DOHH2 (cell line): ENCODE data around the gene SPEM2.
A peak's percentile ranks its signal among the peaks of the same experiment; 100 is the strongest.

Experiments
- H3F3A ChIP-seq: fragments of 200-600 bp; sonication (generic), shearing (Covaris generic); 2 replicates; pipeline ENCODE4 v1.6.0; 2016; ENCODE audit warnings: antibody characterized with exemption, mild to moderate bottlenecking; ENCODE audit not compliant: control insufficient read depth, insufficient read depth
- H3K27ac ChIP-seq: fragments of 200-600 bp; sonication (generic); 2 replicates; pipeline ENCODE4 v1.5.1; 2014; ENCODE audit warnings: low read depth, mild to moderate bottlenecking, low read length, moderate library complexity
- H3K27me3 ChIP-seq: fragments of 200-600 bp; sonication (generic); 2 replicates; pipeline ENCODE4 v1.6.1; 2014; ENCODE audit warnings: mild to moderate bottlenecking, low read length, mixed read lengths; ENCODE audit not compliant: control insufficient read depth
- H3K36me3 ChIP-seq: fragments of 200-600 bp; sonication (generic); 2 replicates; pipeline ENCODE4 v1.6.1; 2014; ENCODE audit warnings: mild to moderate bottlenecking, low read length, moderate library complexity, mixed read lengths; ENCODE audit not compliant: control insufficient read depth
- H3K4me1 ChIP-seq: fragments of 200-600 bp; sonication (generic); 2 replicates; pipeline ENCODE4 v1.6.1; 2014; ENCODE audit warnings: mild to moderate bottlenecking, low read length, mixed read lengths; ENCODE audit not compliant: control insufficient read depth
- H3K4me2 ChIP-seq: fragments of 200-600 bp; sonication (generic); 2 replicates; pipeline ENCODE4 v1.6.0; 2014; ENCODE audit warnings: mild to moderate bottlenecking, low read length, moderate library complexity
- H3K4me3 ChIP-seq: fragments of 200-600 bp; sonication (generic); 2 replicates; pipeline ENCODE4 v1.5.1; 2014; ENCODE audit warnings: mild to moderate bottlenecking, low read length, mixed read lengths
- H3K79me2 ChIP-seq: fragments of 200-600 bp; sonication (generic); 2 replicates; pipeline ENCODE4 v1.6.1; 2014; ENCODE audit warnings: mild to moderate bottlenecking, low read length, mixed read lengths; ENCODE audit not compliant: control insufficient read depth
- H3K9me2 ChIP-seq: fragments of 200-600 bp; sonication (generic); replicated peaks from 2 replicates; pipeline ENCODE4 v1.6.1; 2014; ENCODE audit warnings: mild to moderate bottlenecking, low read length, mixed read lengths; ENCODE audit not compliant: control insufficient read depth
- H3K9me3 ChIP-seq: fragments of 200-600 bp; sonication (generic); 2 replicates; pipeline ENCODE4 v1.6.1; 2014; ENCODE audit warnings: antibody characterized with exemption, low read length, mixed read lengths; ENCODE audit not compliant: control insufficient read depth, insufficient read depth
- H4K20me1 ChIP-seq: fragments of 200-600 bp; sonication (generic); 2 replicates; pipeline ENCODE4 v1.6.0; 2014; ENCODE audit warnings: low read depth, mild to moderate bottlenecking, antibody characterized with exemption, low read length, moderate library complexity; ENCODE audit not compliant: control insufficient read depth, insufficient read depth
- EZH2phosphoT487 ChIP-seq: fragments of 200-600 bp; sonication (generic); IDR thresholded peaks from 2 replicates; pipeline ENCODE4 v1.6.1; 2017; ENCODE audit warnings: borderline replicate concordance, mild to moderate bottlenecking, antibody characterized with exemption, low read length, moderate library complexity, mixed read lengths
- TF ChIP-seq, protein P1 (sequence below): fragments of 200-600 bp; sonication (generic); IDR thresholded peaks from one replicate; pipeline ENCODE4 v1.5.1; 2014; ENCODE audit warnings: antibody characterized with exemption, mild to moderate bottlenecking, low read depth, low read length; ENCODE audit not compliant: poor library complexity, severe bottlenecking

SPEM2 gene

DNA sequence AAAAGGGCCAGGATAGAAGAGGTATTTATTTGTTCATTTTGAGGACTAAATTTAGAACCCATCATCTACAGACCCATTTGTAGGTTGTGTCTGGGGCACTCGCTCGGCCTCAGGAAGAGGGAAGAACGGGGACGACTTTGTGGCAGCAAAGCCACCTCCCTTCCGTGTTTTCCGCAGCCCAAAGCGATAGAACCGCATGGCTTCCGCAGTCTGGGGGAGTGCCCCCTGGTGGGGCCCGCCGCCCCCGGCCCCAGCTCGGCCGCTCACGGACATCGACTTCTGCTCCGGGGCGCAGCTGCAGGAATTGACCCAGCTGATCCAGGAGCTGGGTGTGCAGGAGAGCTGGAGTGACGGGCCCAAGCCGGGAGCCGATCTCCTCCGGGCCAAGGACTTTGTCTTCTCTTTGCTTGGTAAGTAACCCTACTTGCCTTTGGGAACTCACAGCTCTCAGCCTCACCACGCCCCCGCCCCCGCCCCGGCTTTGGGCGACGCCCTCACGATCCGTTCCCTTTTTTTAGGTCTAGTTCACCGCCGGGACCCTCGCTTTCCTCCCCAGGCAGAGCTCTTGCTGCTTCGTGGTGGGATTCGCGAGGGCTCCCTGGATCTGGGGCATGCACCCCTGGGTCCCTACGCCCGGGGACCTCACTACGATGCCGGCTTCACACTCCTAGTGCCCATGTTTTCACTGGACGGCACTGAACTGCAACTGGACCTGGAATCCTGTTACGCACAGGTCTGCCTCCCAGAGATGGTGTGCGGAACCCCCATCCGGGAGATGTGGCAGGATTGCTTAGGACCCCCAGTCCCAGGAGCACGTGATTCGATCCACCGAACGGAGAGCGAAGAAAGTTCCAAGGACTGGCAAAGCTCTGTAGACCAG lies 10.5 kb downstream of the SPEM2 start:
- Histone ChIP-seq H3K4me3 (peak overlapping the region; percentile 80), H3K27ac (peak overlapping the region; percentile 65), H3K36me3 (no peaks in the 10 kb centered on the region), H3K4me1 (peaks cover 50% of the 10 kb centered on the region), H3K79me2 (peaks cover 10% of the 10 kb centered on the region), H3K9me2 (no peaks in the 10 kb centered on the region), H3F3A (no peaks in the 10 kb centered on the region), H3K27me3 (peaks cover 29% of the 10 kb centered on the region), H3K4me2 (peak overlapping the region; percentile 94), H3K9me3 (no peaks in the 10 kb centered on the region), H4K20me1 (0 out of 2 replicates have a peak, but pooled peaks cover 5% of the 10 kb centered on the region)
- TF ChIP-seq EZH2phosphoT487 = no peak
- TF ChIP-seq, protein P1, sequence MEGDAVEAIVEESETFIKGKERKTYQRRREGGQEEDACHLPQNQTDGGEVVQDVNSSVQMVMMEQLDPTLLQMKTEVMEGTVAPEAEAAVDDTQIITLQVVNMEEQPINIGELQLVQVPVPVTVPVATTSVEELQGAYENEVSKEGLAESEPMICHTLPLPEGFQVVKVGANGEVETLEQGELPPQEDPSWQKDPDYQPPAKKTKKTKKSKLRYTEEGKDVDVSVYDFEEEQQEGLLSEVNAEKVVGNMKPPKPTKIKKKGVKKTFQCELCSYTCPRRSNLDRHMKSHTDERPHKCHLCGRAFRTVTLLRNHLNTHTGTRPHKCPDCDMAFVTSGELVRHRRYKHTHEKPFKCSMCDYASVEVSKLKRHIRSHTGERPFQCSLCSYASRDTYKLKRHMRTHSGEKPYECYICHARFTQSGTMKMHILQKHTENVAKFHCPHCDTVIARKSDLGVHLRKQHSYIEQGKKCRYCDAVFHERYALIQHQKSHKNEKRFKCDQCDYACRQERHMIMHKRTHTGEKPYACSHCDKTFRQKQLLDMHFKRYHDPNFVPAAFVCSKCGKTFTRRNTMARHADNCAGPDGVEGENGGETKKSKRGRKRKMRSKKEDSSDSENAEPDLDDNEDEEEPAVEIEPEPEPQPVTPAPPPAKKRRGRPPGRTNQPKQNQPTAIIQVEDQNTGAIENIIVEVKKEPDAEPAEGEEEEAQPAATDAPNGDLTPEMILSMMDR = peak; percentile 71

DNA sequence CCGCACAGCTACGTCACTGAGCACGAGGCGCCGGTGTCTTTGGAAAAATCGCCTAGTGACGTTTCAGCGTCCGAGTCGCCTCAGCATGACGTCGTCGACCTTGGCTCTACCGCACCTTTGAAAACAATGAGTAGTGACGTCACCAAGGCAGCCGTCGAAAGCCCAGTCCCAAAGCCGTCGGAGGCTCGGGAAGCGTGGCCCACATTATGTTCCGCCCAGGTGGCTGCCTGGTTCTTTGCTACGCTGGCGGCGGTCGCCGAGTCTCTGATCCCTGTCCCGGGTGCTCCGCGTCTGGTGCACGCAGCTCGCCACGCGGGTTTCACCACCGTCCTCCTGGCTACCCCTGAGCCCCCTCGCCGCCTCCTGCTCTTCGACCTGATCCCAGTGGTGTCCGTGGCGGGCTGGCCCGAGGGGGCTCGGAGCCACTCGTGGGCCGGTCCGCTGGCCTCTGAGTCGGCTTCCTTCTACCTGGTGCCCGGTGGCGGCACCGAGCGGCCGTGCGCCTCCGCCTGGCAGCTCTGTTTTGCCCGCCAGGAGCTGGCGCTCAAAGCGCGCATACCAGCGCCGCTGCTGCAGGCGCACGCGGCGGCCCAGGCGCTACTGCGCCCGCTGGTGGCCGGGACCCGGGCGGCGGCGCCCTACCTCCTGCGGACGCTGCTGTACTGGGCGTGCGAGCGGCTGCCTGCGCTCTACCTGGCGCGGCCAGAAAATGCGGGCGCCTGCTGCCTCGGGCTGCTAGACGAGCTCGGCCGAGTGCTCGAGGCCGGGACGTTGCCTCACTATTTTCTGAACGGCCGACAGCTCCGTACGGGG lies 11.3 kb downstream of the SPEM2 start:
- no peaks in the 10 kb centered on the region for H3K9me2 ChIP-seq
- H3K4me1 ChIP-seq = peaks cover 51% of the 10 kb centered on the region
- no peak overlapping the region for H3K27ac ChIP-seq
- H3K27me3 ChIP-seq = peaks cover 35% of the 10 kb centered on the region
- H4K20me1 ChIP-seq = 0 out of 2 replicates have a peak, but pooled peaks cover 5% of the 10 kb centered on the region
- peaks cover 10% of the 10 kb centered on the region for H3K79me2 ChIP-seq
- TF ChIP-seq, protein P1 = peak; percentile 75
- TF ChIP-seq EZH2phosphoT487 = no peak
- H3K36me3 ChIP-seq = no peaks in the 10 kb centered on the region
- no peaks in the 10 kb centered on the region for H3F3A ChIP-seq
- H3K9me3 ChIP-seq = no peaks in the 10 kb centered on the region
- peak overlapping the region; percentile 94 for H3K4me2 ChIP-seq
- peak overlapping the region; percentile 80 for H3K4me3 ChIP-seq

DNA sequence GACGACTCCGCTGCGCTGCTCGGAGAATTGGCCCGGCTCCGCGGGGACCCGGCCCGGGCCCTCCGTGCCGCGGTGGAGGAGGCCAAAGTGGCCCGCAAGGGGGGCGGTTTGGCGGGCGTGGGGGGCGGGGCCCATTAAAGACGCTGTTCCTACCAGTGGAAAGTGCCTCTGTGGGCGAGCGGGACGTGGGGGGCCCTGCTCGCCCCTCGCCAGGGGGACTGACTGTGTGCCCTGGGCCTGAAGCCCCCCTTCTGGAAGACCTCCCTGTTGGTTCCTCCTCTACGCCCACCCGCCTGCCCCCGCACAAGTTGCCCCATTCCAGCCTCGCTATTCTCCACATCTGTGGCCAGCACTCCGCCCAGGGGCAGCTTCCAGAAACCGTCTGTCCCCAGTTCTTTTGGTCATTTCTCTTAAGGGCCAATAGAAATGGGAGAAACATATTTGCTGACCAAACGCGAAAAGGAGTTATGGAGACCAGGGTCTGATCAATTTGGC lies 12.0 kb downstream of the SPEM2 start:
- no peaks in the 10 kb centered on the region for H3K36me3 ChIP-seq
- no peak overlapping the region for H3K27ac ChIP-seq
- peaks cover 51% of the 10 kb centered on the region for H3K4me1 ChIP-seq
- H3F3A ChIP-seq = no peaks in the 10 kb centered on the region
- H3K9me3 ChIP-seq = no peaks in the 10 kb centered on the region
- H3K4me2 ChIP-seq = peak overlapping the region; percentile 94
- TF ChIP-seq, protein P1 = no peak
- no peak for TF ChIP-seq EZH2phosphoT487
- H3K4me3 ChIP-seq = peak overlapping the region; percentile 23
- H4K20me1 ChIP-seq = 0 out of 2 replicates have a peak, but pooled peaks cover 5% of the 10 kb centered on the region
- peaks cover 10% of the 10 kb centered on the region for H3K79me2 ChIP-seq
- H3K27me3 ChIP-seq = peaks cover 35% of the 10 kb centered on the region
- no peaks in the 10 kb centered on the region for H3K9me2 ChIP-seq
